ENCODE measurements around the gene CMSS1. TPM values are rescaled to one million over a fixed set of nuclear protein-coding genes. Genes with fewer than 3 reads are reported as not detected.

CMSS1 gene
- total RNA-seq, 1 donor from 2014 or later: 41.1 TPM

GRCh38 chr3:100155128-100155527, 337.5 kb downstream of the CMSS1 start:
- Mint-ChIP-seq H3K4me1 (no peaks in the 10 kb centered on the region), H3K9me3 (peaks cover 13% of the 10 kb centered on the region), H3K27ac (no peak overlapping the region), H3K4me3 (no peak overlapping the region), H3K36me3 (ENCODE audit: low read depth) (peaks cover 50% of the 10 kb centered on the region), H3K27me3 (no peaks in the 10 kb centered on the region)
- ATAC-seq (ENCODE audit: low read depth) (no peak), DNase-seq (no peak)
- no peak for TF ChIP-seq CTCF (IDR thresholded peaks at IDR 0.05)
- ChIA-PET CTCF (no interaction called here), POLR2A (no interaction called here)
- intact Hi-C loops (cut with micrococcal nuclease): no loop called here

- ChIA-PET CTCF (no interaction called here), POLR2A (no interaction called here)
- intact Hi-C loops (cut with micrococcal nuclease): no loop called here
- Mint-ChIP-seq H3K9me3 (peaks cover 13% of the 10 kb centered on the region), H3K27ac (no peak overlapping the region), H3K27me3 (no peaks in the 10 kb centered on the region), H3K4me3 (no peak overlapping the region), H3K4me1 (no peaks in the 10 kb centered on the region), H3K36me3 (ENCODE audit: low read depth) (peaks cover 53% of the 10 kb centered on the region)
- TF ChIP-seq CTCF (IDR thresholded peaks at IDR 0.05): no peak
- ATAC-seq (ENCODE audit: low read depth): no peak
- DNase-seq: no peak
Observed at GRCh38 chr3:100155590-100155989, 337.9 kb downstream of the CMSS1 start.

GRCh38 chr3:100157685-100158084, 340.0 kb downstream of the CMSS1 start:
- Mint-ChIP-seq H3K4me1 (no peaks in the 10 kb centered on the region), H3K9me3 (peaks cover 13% of the 10 kb centered on the region), H3K36me3 (ENCODE audit: low read depth) (peaks cover 48% of the 10 kb centered on the region), H3K27ac (no peak overlapping the region), H3K4me3 (no peak overlapping the region), H3K27me3 (no peaks in the 10 kb centered on the region)
- no peak for ATAC-seq (ENCODE audit: low read depth)
- ChIA-PET CTCF (no interaction called here), POLR2A (no interaction called here)
- intact Hi-C loops (cut with micrococcal nuclease): no loop called here
- no peak for TF ChIP-seq CTCF (IDR thresholded peaks at IDR 0.05)
- no peak for DNase-seq

- intact Hi-C loops (cut with micrococcal nuclease): no loop called here
- ATAC-seq (ENCODE audit: low read depth) (no peak), DNase-seq (no peak)
- H3K4me1 Mint-ChIP-seq: no peaks in the 10 kb centered on the region
- no peaks in the 10 kb centered on the region for H3K27me3 Mint-ChIP-seq
- no peak overlapping the region for H3K4me3 Mint-ChIP-seq
- H3K27ac Mint-ChIP-seq: no peak overlapping the region
- CTCF ChIA-PET: no interaction called here
- TF ChIP-seq CTCF (IDR thresholded peaks at IDR 0.05): no peak
- H3K9me3 Mint-ChIP-seq: peaks cover 13% of the 10 kb centered on the region
- H3K36me3 Mint-ChIP-seq (ENCODE audit: low read depth): peaks cover 44% of the 10 kb centered on the region
- POLR2A ChIA-PET: no interaction called here
Observed at GRCh38 chr3:100158918-100159330, 341.3 kb downstream of the CMSS1 start.

- no peaks in the 10 kb centered on the region for H3K27me3 Mint-ChIP-seq
- CTCF ChIA-PET: no interaction called here
Observed at GRCh38 chr3:100159331-100160153, 341.9 kb downstream of the CMSS1 start.

More at GRCh38 chr3:100159331-100160153, 341.9 kb downstream of the CMSS1 start:
- no peak for ATAC-seq (ENCODE audit: low read depth)
- H3K27ac Mint-ChIP-seq: no peak overlapping the region
- peaks cover 13% of the 10 kb centered on the region for H3K9me3 Mint-ChIP-seq
- H3K36me3 Mint-ChIP-seq (ENCODE audit: low read depth): peaks cover 44% of the 10 kb centered on the region
- no peak for DNase-seq
- intact Hi-C loops (cut with micrococcal nuclease): no loop called here
- no peaks in the 10 kb centered on the region for H3K4me1 Mint-ChIP-seq
- no peak overlapping the region for H3K4me3 Mint-ChIP-seq
- no peak for TF ChIP-seq CTCF (IDR thresholded peaks at IDR 0.05)
- POLR2A ChIA-PET: no interaction called here

Data from activated B cell treated with CpG ODN at 0.5 μM for 24 hours (primary cell).